Endodermal cell (in vitro differentiated cells): ENCODE measurements around the gene GRID1. TPM values are rescaled to one million over a fixed set of nuclear protein-coding genes. Genes with fewer than 3 reads are reported as not detected.

Experiments
- DNase-seq: peaks from one replicate; pipeline ENCODE4 v3.0.0-alpha.2; 2017
- H3K27ac ChIP-seq: 2 replicates; pipeline ENCODE4 v1.5.1; 2013; ENCODE audit warnings: mild to moderate bottlenecking, low read depth, low read length, moderate library complexity
- H3K27me3 ChIP-seq: 2 replicates; pipeline ENCODE4 v1.6.1; 2013; ENCODE audit warnings: mild to moderate bottlenecking, low read length, moderate library complexity; ENCODE audit not compliant: insufficient read depth, control insufficient read depth, poor library complexity, severe bottlenecking
- H3K36me3 ChIP-seq: 2 replicates; pipeline ENCODE4 v1.7.0; 2013; ENCODE audit warnings: mild to moderate bottlenecking, low read length, moderate library complexity; ENCODE audit not compliant: control insufficient read depth, insufficient read depth
- H3K4me1 ChIP-seq: one replicate; pipeline ENCODE4 v1.7.0; 2013; ENCODE audit warnings: low read length; ENCODE audit not compliant: control insufficient read depth, insufficient read depth
- H3K4me3 ChIP-seq: 2 replicates; pipeline ENCODE4 v1.5.1; 2013; ENCODE audit warnings: mild to moderate bottlenecking, low read length, moderate library complexity
- H3K9ac ChIP-seq: 2 replicates; pipeline ENCODE4 v1.6.1; 2013; ENCODE audit warnings: mild to moderate bottlenecking, low read length, moderate library complexity; ENCODE audit not compliant: poor library complexity, severe bottlenecking; ENCODE audit errors: extremely low read depth
- H3K9me3 ChIP-seq: 2 replicates; pipeline ENCODE4 v1.6.1; 2013; ENCODE audit warnings: mild to moderate bottlenecking, low read length, moderate library complexity; ENCODE audit not compliant: control insufficient read depth
- H3K27ac Mint-ChIP-seq: 2 replicates; pipeline ENCODE4 v1.8.0; 2020; ENCODE audit warnings: mixed read lengths
- H3K27me3 Mint-ChIP-seq: 2 replicates; pipeline ENCODE4 v1.8.0; 2021; ENCODE audit warnings: mild to moderate bottlenecking, mixed read lengths; ENCODE audit not compliant: insufficient read depth
- H3K36me3 Mint-ChIP-seq: 2 replicates; pipeline ENCODE4 v1.8.0; 2020; ENCODE audit warnings: low read depth, mixed read lengths
- H3K4me1 Mint-ChIP-seq: 2 replicates; pipeline ENCODE4 v1.8.0; 2020; ENCODE audit warnings: mixed read lengths
- H3K4me3 Mint-ChIP-seq: 2 replicates; pipeline ENCODE4 v1.8.0; 2020; ENCODE audit warnings: mild to moderate bottlenecking, moderate library complexity, mixed read lengths
- H3K9me3 Mint-ChIP-seq: 2 replicates; pipeline ENCODE4 v1.8.0; 2020; ENCODE audit warnings: mild to moderate bottlenecking, mixed read lengths
- CTCF ChIP-seq: fragments of 200-600 bp; sonication (generic); conservative IDR thresholded peaks from 2 replicates; pipeline ENCODE4 v1.5.0; 2021; ENCODE audit warnings: antibody characterized with exemption, mild to moderate bottlenecking
- WGBS, 2 experiments: methylation state at CpG; one replicate each; pipeline versions ENCODE4 v1.1.5 to v1.1.7; 2013; ENCODE audit warnings: missing lambda C conversion rate in 2 of 2, mixed read lengths in 1 of 2; ENCODE audit not compliant: insufficient coverage in 1 of 2, insufficient read length in 1 of 2; 5-methylcytosine and 5-hydroxymethylcytosine counted together
- total RNA-seq, 2 donors: library from RNA; stranded (reverse); fragmentation: NEBNext Ultra II Directional in 1 of 2; extraction: Animal tissue kit (Norgen Biotek cat#: 25700) in 1 of 2; gene quantifications; 2 replicates in 1 of 2; 3 replicates in 1 of 2; pipeline ENCODE4 v1.2.1, GENCODE V29; 2021

Gene GRID1
- total RNA-seq, 2 donors from 2014 or later: 0.13 to 0.53 TPM

DNA sequence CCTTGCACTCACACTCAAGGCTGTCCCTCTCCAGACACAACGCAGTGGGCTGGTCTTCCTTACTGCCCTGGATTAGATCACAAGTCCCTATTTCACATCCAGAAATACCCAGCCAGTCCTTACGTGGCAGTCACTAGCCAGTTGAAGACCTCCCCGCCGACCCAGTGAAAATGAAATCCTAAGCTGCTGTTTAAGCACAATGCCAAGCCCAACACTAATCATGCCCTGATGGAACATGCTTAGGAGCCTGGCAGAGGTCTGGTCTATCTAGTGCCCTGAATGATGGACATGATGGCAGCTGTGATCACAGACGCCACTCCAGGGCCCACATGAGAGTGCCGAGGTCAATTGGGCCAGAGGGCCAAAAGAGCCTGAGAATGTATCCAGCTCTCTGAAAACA is 389.0 kb downstream of the GRID1 start:
- no peak overlapping the region for H3K9ac ChIP-seq
- no peak overlapping the region for H3K27ac Mint-ChIP-seq
- H3K36me3 Mint-ChIP-seq: no peaks in the 10 kb centered on the region
- no peaks in the 10 kb centered on the region for H3K9me3 ChIP-seq
- 92% methylated on average over 5 to 6 of the region's 6 CpGs for WGBS, 2 experiments
- no peaks in the 10 kb centered on the region for H3K36me3 ChIP-seq
- H3K9me3 Mint-ChIP-seq: no peaks in the 10 kb centered on the region
- no peak overlapping the region for H3K4me3 Mint-ChIP-seq
- H3K4me1 Mint-ChIP-seq: no peaks in the 10 kb centered on the region
- H3K27me3 Mint-ChIP-seq: no peaks in the 10 kb centered on the region
- DNase-seq: no peak
- H3K4me1 ChIP-seq: no peaks in the 10 kb centered on the region
- no peak overlapping the region for H3K4me3 ChIP-seq
- no peak overlapping the region for H3K27ac ChIP-seq
- H3K27me3 ChIP-seq: no peaks in the 10 kb centered on the region
- TF ChIP-seq CTCF: no peak

GRCh38 chr10:85976267-85976793 is 390.3 kb downstream of the GRID1 start:
- no peaks in the 10 kb centered on the region for H3K9me3 ChIP-seq
- H3K4me3 ChIP-seq: no peak overlapping the region
- no peak overlapping the region for H3K27ac Mint-ChIP-seq
- peaks cover 7% of the 10 kb centered on the region for H3K9me3 Mint-ChIP-seq
- H3K27me3 Mint-ChIP-seq: no peaks in the 10 kb centered on the region
- no peaks in the 10 kb centered on the region for H3K36me3 Mint-ChIP-seq
- no peaks in the 10 kb centered on the region for H3K4me1 ChIP-seq
- H3K4me3 Mint-ChIP-seq: no peak overlapping the region
- H3K27me3 ChIP-seq: no peaks in the 10 kb centered on the region
- 88 to 98% methylated on average over 5 to 6 of the region's 6 CpGs for WGBS, 2 experiments
- TF ChIP-seq CTCF: peak; percentile 72
- peak; percentile 59 for DNase-seq
- no peak overlapping the region for H3K9ac ChIP-seq
- H3K27ac ChIP-seq: no peak overlapping the region
- no peaks in the 10 kb centered on the region for H3K4me1 Mint-ChIP-seq
- H3K36me3 ChIP-seq: no peaks in the 10 kb centered on the region

GRCh38 chr10:85971494-85971893 is 395.1 kb downstream of the GRID1 start:
- Mint-ChIP-seq H3K4me1 (no peaks in the 10 kb centered on the region), H3K4me3 (no peak overlapping the region), H3K27ac (no peak overlapping the region), H3K9me3 (peaks cover 7% of the 10 kb centered on the region), H3K27me3 (peaks cover 1% of the 10 kb centered on the region), H3K36me3 (no peaks in the 10 kb centered on the region)
- no peaks in the 10 kb centered on the region for H3K27me3 ChIP-seq
- no peaks in the 10 kb centered on the region for H3K9me3 ChIP-seq
- no peak overlapping the region for H3K9ac ChIP-seq
- no peak for DNase-seq
- no peaks in the 10 kb centered on the region for H3K4me1 ChIP-seq
- no peaks in the 10 kb centered on the region for H3K36me3 ChIP-seq
- H3K4me3 ChIP-seq: no peak overlapping the region
- peak overlapping the region; percentile 69 for H3K27ac ChIP-seq
- no peak for TF ChIP-seq CTCF
